IMR-90 (cell line): Measurements from ENCODE around the gene ANKRD37. TPM values are rescaled to one million over a fixed set of nuclear protein-coding genes. Genes with fewer than 3 reads are reported as not detected.

Experiments used
- ATAC-seq: fragments of 200-7000 bp; cut with Tn5 transposase; 2 replicates; pipeline ENCODE4 v1.9.1; 2020; ENCODE audit warnings: low read depth, mild to moderate bottlenecking, moderate library complexity
- BruUV-seq: library from RNA; stranded (reverse); fragments of 400-500 nt; replicated peaks from 2 replicates; lab custom pipeline; 2021; lab: Mats Ljungman, UMichigan
- CTCF ChIA-PET: fragments of 300-600 bp; formaldehyde crosslinking; extraction: SDS; loops from one replicate; lab custom pipeline; 2021; ENCODE audit warnings: antibody characterized with exemption; lab: Yijun Ruan, JAX
- POLR2A ChIA-PET: fragments of 300-600 bp; sonication (Branson Sonifier 250); formaldehyde crosslinking; loops from one replicate; lab custom pipeline; 2022; ENCODE audit warnings: antibody characterized with exemption; ENCODE audit not compliant: unreplicated experiment; lab: Charles Lee
- DNase-seq: peaks from one replicate; pipeline ENCODE4 v3.0.0; 2013
- H2AFZ ChIP-seq: replicated peaks from 2 replicates; pipeline ENCODE3; 2013; ENCODE audit warnings: low read length, mild to moderate bottlenecking; ENCODE audit not compliant: poor library complexity
- H2AK5ac ChIP-seq: 2 replicates; pipeline ENCODE4 v1.6.1; 2013; ENCODE audit warnings: low read depth, low read length, inconsistent platforms
- H2AK9ac ChIP-seq: replicated peaks from 2 replicates; pipeline ENCODE3; 2013; ENCODE audit warnings: mild to moderate bottlenecking, low read depth, low read length, moderate library complexity; ENCODE audit not compliant: poor library complexity
- H2BK120ac ChIP-seq: 2 replicates; pipeline ENCODE4 v1.6.1; 2013; ENCODE audit warnings: low read depth, low read length, inconsistent platforms
- H2BK15ac ChIP-seq: 3 replicates; pipeline ENCODE4 v1.6.1; 2013; ENCODE audit warnings: low read depth, low read length, inconsistent platforms
- H2BK20ac ChIP-seq: 2 replicates; pipeline ENCODE4 v1.6.1; 2013; ENCODE audit warnings: low read depth, mild to moderate bottlenecking, inconsistent platforms, low read length, moderate library complexity
- H2BK5ac ChIP-seq: 2 replicates; pipeline ENCODE4 v1.6.1; 2013; ENCODE audit warnings: mild to moderate bottlenecking, low read depth, low read length, inconsistent platforms; ENCODE audit not compliant: poor library complexity, severe bottlenecking
- H3K14ac ChIP-seq: replicated peaks from 2 replicates; pipeline ENCODE4 v1.6.1; 2013; ENCODE audit warnings: low read depth, low read length, inconsistent platforms
- H3K18ac ChIP-seq: 2 replicates; pipeline ENCODE4 v1.6.1; 2013; ENCODE audit warnings: low read depth, low read length, control low read depth
- H3K23ac ChIP-seq: 2 replicates; pipeline ENCODE4 v1.6.1; 2013; ENCODE audit warnings: low read depth, low read length, inconsistent platforms
- H3K27ac ChIP-seq: 2 replicates; pipeline ENCODE4 v1.5.1; 2013; ENCODE audit warnings: mild to moderate bottlenecking, control low read depth, low read length; ENCODE audit not compliant: insufficient read depth
- H3K27me3 ChIP-seq: 2 replicates; pipeline ENCODE4 v1.6.1; 2013; ENCODE audit warnings: low read length; ENCODE audit not compliant: control insufficient read depth, insufficient read depth
- H3K36me3 ChIP-seq: 2 replicates; pipeline ENCODE4 v1.6.1; 2013; ENCODE audit warnings: low read length, mixed read lengths; ENCODE audit not compliant: control insufficient read depth, insufficient read depth
- H3K4ac ChIP-seq: 2 replicates; pipeline ENCODE4 v1.6.1; 2013; ENCODE audit warnings: low read depth, low read length, inconsistent platforms
- H3K4me1 ChIP-seq: 2 replicates; pipeline ENCODE4 v1.6.1; 2013; ENCODE audit warnings: low read length, mixed read lengths; ENCODE audit not compliant: control insufficient read depth, insufficient read depth
- H3K4me2 ChIP-seq: 2 replicates; pipeline ENCODE4 v1.6.1; 2013; ENCODE audit warnings: low read depth, mild to moderate bottlenecking, control low read depth, low read length, moderate library complexity
- H3K4me3 ChIP-seq: 2 replicates; pipeline ENCODE4 v1.5.1; 2013; ENCODE audit warnings: low read depth, mild to moderate bottlenecking, control low read depth, low read length, moderate library complexity; ENCODE audit not compliant: insufficient read depth
- H3K56ac ChIP-seq: 2 replicates; pipeline ENCODE4 v1.6.1; 2013; ENCODE audit warnings: low read length, inconsistent platforms; ENCODE audit not compliant: insufficient read depth; ENCODE audit errors: extremely low read depth
- H3K79me1 ChIP-seq, 2 experiments: 2 replicates each; pipeline ENCODE4 v1.6.1; 2013; ENCODE audit warnings: low read length in 2 of 2, inconsistent platforms in 1 of 2, low read depth in 1 of 2
- H3K9ac ChIP-seq: 2 replicates; pipeline ENCODE4 v1.6.1; 2013; ENCODE audit warnings: low read depth, low read length, control low read depth
- H3K9me1 ChIP-seq: 2 replicates; pipeline ENCODE4 v1.6.1; 2013; ENCODE audit warnings: low read length, inconsistent platforms; ENCODE audit not compliant: insufficient read depth
- H3K9me3 ChIP-seq: 2 replicates; pipeline ENCODE4 v1.6.1; 2013; ENCODE audit warnings: low read length; ENCODE audit not compliant: control insufficient read depth, insufficient read depth
- H4K20me1 ChIP-seq: 2 replicates; pipeline ENCODE4 v1.6.1; 2013; ENCODE audit warnings: low read length, inconsistent platforms; ENCODE audit not compliant: insufficient read depth
- H4K5ac ChIP-seq: 2 replicates; pipeline ENCODE4 v1.6.1; 2013; ENCODE audit warnings: mild to moderate bottlenecking, low read depth, low read length, control low read depth
- H4K8ac ChIP-seq, 2 experiments: 2 replicates each; pipeline ENCODE4 v1.6.1; 2013; ENCODE audit warnings: low read depth in 2 of 2, low read length in 2 of 2, control low read depth in 1 of 2, inconsistent platforms in 1 of 2
- H4K91ac ChIP-seq: 2 replicates; pipeline ENCODE4 v1.6.1; 2013; ENCODE audit warnings: low read depth, low read length, inconsistent platforms; ENCODE audit not compliant: insufficient read depth
- BHLHE40 ChIP-seq: fragments of 150-350 bp; IDR thresholded peaks from 2 replicates; pipeline ENCODE4 v1.6.1; 2016; ENCODE audit warnings: mild to moderate bottlenecking, low read depth, low read length
- CTCF ChIP-seq: conservative IDR thresholded peaks from 2 replicates; pipeline ENCODE4 v1.5.1; 2012; ENCODE audit warnings: mild to moderate bottlenecking, low read depth, low read length, improper control_type of control experiment
- MAZ ChIP-seq: IDR thresholded peaks from 2 replicates; pipeline ENCODE4 v1.6.1; 2012; ENCODE audit warnings: low read depth, mild to moderate bottlenecking, low read length, improper control_type of control experiment, moderate library complexity, borderline replicate concordance
- WGBS, 2 experiments: methylation state at CpG; one replicate each; pipeline versions ENCODE4 v1.1.5 to v1.1.7; 2013; ENCODE audit warnings: missing lambda C conversion rate in 2 of 2; ENCODE audit not compliant: insufficient read length in 1 of 2; ENCODE audit errors: extremely low coverage in 2 of 2; 5-methylcytosine and 5-hydroxymethylcytosine counted together
- dilution Hi-C: fragments of 300-500 bp; cut with HindIII; formaldehyde crosslinking; loops from one replicate; pipeline ENCODE4 v1.14.3; 2018; ENCODE audit warnings: low sequenced_read_pairs; ENCODE audit not compliant: unreplicated experiment
- in situ Hi-C: fragments of 300-500 bp; cut with MboI; formaldehyde crosslinking; loops from 3 replicates; pipeline ENCODE4 v1.14.3; 2019; ENCODE audit warnings: low sequenced_read_pairs, inconsistent platforms, mixed read lengths
- intact Hi-C: fragments of 100-400 bp; cut with micrococcal nuclease; formaldehyde crosslinking; loops from 2 replicates; pipeline ENCODE4 v1.10.0; 2022
- polyA plus RNA-seq, 3 experiments: library from polyadenylated mRNA; depleted of rRNA; stranded (reverse); fragments of >200 nt; gene quantifications; 2 replicates each; pipeline ENCODE4 v1.2.3, GENCODE V29; 2012; ENCODE audit warnings: low replicate concordance in 1 of 3
- total RNA-seq: library from RNA; depleted of rRNA; stranded (reverse); fragments of >200 nt; gene quantifications from 2 replicates; pipeline ENCODE4 v1.2.3, GENCODE V29; 2012

Gene ANKRD37
- total and polyA plus RNA-seq, 2 of the 4 experiments (the other 2 are of a cell fraction) = 7.1 to 8.2 TPM

- ChIA-PET POLR2A (no interaction called here), CTCF (no interaction called here)
- no peak overlapping the region for H2BK15ac ChIP-seq
- H2BK120ac ChIP-seq = no peak overlapping the region
- no peaks in the 10 kb centered on the region for H3K4me1 ChIP-seq
- no peak overlapping the region for H4K91ac ChIP-seq
- H2AK5ac ChIP-seq = no peak overlapping the region
- DNase-seq (no peak), ATAC-seq (no peak)
- H3K4me3 ChIP-seq = no peak overlapping the region
- H3K9ac ChIP-seq = no peak overlapping the region
- no peak overlapping the region for H3K4ac ChIP-seq
- H4K20me1 ChIP-seq = no peaks in the 10 kb centered on the region
- TF ChIP-seq BHLHE40 (no peak), CTCF (no peak), MAZ (no peak)
- no peak overlapping the region for H3K23ac ChIP-seq
- no peak overlapping the region for H4K8ac ChIP-seq
- no peaks in the 10 kb centered on the region for H3K79me1 ChIP-seq
- H3K27me3 ChIP-seq = no peaks in the 10 kb centered on the region
- no peaks in the 10 kb centered on the region for H3K9me3 ChIP-seq
- 94% methylated on average over 9 of the region's 11 CpGs; no CpG with 5 or more reads in 1 of the 2 experiments for WGBS, 2 experiments
- no peak overlapping the region for H2BK20ac ChIP-seq
- no peak overlapping the region for H3K14ac ChIP-seq
- H3K36me3 ChIP-seq = peaks cover 4% of the 10 kb centered on the region; the same call in 1 of the 2 replicates
- peaks cover 3% of the 10 kb centered on the region; the same call in 1 of the 2 replicates for H3K9me1 ChIP-seq
- no peak overlapping the region for H3K4me2 ChIP-seq
- no peak overlapping the region for H2AFZ ChIP-seq
- in situ Hi-C loops (no loop called here), dilution Hi-C loops (no loop called here), intact Hi-C loops (no loop called here)
- no peak overlapping the region for H3K56ac ChIP-seq
- BruUV-seq = no TSS peak
- no peak overlapping the region for H3K18ac ChIP-seq
- no peak overlapping the region for H2AK9ac ChIP-seq
- H3K27ac ChIP-seq = no peak overlapping the region
- no peak overlapping the region for H4K5ac ChIP-seq
- H2BK5ac ChIP-seq = no peak overlapping the region
Measured at GRCh38 chr4:185370268-185370949, 26.2 kb upstream of the ANKRD37 start.
